ENCODE measurements around the gene ENDOD1.
A peak's percentile ranks its signal among the peaks of the same experiment; 100 is the strongest.

The ENDOD1 gene

DNA sequence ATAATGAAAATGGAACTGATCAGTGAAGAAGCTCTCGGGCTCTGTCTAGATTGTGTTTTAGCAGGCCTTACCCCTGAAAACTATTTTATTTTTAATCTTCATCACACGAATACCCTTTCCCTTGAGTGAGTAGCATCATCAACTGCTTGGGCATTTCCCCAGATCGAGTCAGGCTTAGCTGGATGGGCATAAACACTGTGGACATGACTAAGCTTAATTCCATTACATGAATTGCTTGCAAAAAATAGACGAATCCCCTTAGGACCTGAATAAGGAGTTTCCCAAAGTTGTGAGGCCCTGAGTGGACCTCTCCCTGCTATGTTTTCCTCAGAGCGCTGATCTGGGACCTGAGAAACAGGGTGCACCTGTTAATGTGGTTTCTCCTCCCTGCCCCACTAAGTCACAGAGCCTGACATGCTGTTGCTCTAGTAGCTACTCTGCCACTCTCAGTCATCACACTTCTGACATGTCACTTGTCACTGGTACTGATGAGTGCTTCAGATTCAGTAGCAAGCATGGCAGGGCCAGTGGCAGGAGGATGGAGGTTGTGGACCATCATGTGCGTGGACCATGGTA is 53.5 kb downstream of the ENDOD1 start:
- no peak for DNase-seq (ENCODE audit: low spot score)

DNA sequence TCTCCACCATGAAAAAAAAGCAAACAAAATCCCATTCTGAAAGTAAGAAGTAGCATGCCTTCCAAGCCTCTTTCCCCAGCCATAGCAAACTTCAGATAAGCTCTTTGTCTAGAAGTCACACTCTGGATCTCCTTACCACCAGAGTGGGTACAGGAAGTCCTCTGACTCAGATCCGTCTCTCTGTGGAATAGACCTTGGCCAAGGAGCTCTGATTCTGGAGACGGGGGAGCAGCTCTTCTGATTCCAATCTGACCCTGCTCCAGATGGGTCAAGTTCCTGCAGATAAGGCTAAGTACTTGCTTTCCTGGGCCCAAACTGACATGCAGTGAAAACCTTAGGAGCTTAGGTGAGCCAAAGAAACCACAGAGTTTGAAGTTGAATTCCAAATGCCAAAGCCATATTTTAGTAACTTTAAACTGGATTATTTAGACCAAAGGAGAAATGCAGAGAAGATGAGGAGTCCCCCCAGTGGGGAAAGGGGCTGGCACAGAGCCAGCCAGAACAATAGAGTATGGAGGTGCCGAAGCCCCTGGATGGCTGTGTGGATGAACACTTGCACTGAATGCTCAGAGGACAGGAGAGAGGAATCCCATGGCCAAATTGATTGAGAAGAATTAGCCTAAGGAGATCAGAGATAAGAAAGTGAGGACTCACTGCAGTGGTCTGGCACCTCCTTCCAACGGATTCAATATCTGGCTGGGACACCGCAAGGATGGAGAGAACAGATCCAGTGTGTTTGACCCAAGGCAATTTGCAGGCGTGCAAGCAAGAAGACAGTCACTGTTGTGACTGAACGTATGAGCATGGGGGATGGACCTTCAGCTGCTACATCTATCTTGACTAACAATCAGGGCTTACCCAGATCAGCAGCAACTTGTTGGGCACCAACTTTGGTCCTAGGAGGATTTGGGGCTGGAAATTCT is 54.9 kb downstream of the ENDOD1 start:
- DNase-seq (ENCODE audit: low spot score): no peak

GRCh38 chr11:95145430-95146060 is 55.9 kb downstream of the ENDOD1 start:
- DNase-seq (ENCODE audit: low spot score): no peak

DNA sequence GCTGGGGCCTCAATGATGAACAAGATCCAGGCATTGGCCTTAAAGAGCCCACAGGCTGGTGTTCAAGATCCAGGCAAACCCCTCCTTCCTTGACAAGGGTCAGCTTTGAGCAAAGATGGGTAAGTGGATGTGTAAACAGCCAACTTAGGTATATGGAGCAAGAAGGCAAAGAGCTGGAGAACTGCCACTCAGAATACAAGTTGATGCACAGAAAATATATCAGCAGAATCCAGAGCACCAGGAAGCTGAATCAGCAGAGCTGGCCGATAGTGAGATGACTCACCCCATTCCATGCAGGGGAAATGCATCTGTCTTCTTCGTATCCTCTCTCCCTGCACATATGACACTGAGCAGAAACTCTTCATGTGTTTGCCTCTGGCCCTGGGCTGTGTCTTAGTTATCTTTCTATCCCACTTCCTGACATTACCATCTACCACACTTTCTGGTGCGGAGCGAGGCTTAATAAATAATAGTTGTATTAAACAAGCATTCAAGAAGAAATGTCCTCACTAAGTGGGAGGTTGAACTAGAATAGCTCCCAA is 57.8 kb downstream of the ENDOD1 start:
- DNase-seq (ENCODE audit: low spot score): peak; percentile 58

DNA sequence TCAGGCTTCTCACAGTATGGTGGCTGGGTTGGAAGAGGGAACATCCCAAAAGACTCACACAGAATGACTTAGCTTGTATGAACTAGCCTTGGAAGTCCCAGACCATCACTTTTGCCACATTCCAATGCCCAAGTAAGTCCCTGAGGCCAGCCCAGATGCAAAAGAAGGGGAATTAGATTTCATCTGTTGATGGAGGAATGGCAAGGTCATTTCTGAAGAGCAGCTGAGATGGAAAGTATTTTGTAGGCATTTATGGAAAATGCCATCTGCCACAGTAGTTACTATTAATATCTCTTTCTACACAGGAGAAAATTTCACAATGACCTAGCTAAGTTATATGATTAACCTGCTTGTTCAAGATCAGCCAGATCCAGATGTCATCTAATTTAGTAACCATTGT is 58.8 kb downstream of the ENDOD1 start:
- no peak for DNase-seq (ENCODE audit: low spot score)

DNA sequence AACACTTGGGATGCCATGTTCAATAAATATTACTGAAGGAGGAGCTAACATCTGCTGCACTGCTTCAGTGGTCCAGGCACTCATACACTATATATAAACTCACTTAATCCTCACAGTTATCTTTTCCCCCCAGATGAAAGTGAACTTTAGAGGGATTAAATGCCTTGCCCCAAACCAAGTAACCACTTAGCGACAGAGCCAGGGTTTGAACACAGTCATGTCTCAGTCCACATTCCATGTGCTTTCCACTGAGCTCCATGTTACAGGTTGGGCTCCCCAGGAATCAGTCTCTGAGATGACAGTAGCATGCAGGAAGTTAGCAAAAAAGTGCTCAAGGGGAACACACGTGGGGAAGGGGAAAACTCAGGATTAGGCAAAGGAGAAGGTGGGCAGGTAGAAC is 59.3 kb downstream of the ENDOD1 start:
- DNase-seq (ENCODE audit: low spot score): no peak

DNA sequence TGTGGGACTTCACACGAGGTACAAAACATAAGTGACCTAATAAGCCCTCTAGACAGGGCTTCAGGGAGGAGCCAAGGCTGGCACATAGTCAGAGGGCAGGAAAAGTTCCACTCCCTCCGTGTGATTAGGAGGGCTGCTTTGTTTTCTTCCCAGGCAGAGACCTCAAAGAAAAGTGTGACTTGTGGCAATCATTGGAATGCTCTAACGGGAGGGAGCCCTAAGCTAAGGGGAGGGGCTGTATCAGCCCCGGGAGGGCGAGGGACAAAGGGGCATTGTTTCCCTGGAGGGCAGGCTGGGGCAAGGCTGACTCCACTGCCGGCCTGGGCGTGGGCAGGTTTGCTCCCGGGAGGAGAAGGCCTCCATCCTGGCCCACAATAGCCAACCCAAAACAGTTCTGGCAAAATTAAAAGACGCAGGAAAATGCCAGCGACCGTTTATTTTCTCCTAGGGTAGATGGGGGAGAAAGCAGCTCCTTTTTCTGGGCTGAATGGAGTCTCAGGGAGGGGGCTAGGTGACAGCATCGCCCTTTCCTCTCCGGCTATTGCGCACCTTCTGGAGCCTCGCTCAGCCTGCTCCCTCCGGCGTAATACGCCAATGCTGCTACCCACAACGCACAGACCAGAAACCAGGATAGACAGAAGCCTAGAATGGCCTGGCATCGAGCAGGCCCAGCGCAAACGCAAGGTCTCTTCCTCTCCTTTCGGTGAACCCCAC is 60.2 kb downstream of the ENDOD1 start:
- DNase-seq (ENCODE audit: low spot score): peak; percentile 92

- peak; percentile 96 for DNase-seq (ENCODE audit: low spot score)
Measured at GRCh38 chr11:95150956-95151684, 61.5 kb downstream of the ENDOD1 start.

GRCh38 chr11:95152876-95153856 is 63.5 kb downstream of the ENDOD1 start:
- no peak for DNase-seq (ENCODE audit: low spot score)

GRCh38 chr11:95153857-95154246 is 64.2 kb downstream of the ENDOD1 start:
- no peak for DNase-seq (ENCODE audit: low spot score)

- DNase-seq (ENCODE audit: low spot score): no peak
Measured at GRCh38 chr11:95154514-95154913, 64.9 kb downstream of the ENDOD1 start.

- DNase-seq (ENCODE audit: low spot score): no peak
Measured at GRCh38 chr11:95155385-95155784, 65.7 kb downstream of the ENDOD1 start.

GRCh38 chr11:95156133-95156721 is 66.6 kb downstream of the ENDOD1 start:
- no peak for DNase-seq (ENCODE audit: low spot score)

DNA sequence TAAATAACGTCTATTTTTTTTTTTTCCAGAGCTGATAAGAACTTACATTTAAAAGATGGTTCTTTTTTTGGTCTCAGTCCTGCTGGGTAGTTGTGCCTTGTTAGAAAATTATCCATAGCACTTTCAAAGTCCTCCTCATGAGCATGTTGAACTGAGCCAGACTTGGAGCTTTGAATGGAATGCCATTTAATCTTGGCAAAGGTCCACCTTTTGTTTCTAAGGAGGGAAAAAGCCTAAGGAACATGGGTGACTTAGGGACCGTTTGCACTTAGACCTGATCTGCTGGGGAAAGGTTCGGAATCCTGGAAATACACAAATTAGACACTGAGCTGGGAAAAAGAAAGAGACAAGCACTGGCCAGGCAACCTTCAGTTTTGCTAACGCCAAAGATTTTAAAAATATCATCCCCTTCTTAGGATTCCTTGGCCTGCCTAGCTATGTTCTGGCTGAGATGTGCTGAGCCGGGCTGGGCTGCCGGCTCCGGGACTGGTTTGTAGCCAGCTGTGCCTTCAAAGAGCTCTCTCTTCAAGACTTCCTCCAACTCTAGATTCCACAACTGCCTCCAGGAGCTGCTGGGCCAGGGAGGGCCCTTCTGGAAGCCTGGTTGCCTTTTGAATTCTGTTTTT is 67.4 kb downstream of the ENDOD1 start:
- no peak for DNase-seq (ENCODE audit: low spot score)

- no peak for DNase-seq (ENCODE audit: low spot score)
Measured at GRCh38 chr11:95157824-95158223, 68.2 kb downstream of the ENDOD1 start.

- DNase-seq (ENCODE audit: low spot score): no peak
Measured at GRCh38 chr11:95161248-95161647, 71.6 kb downstream of the ENDOD1 start.

- DNase-seq (ENCODE audit: low spot score): no peak
Measured at GRCh38 chr11:95163106-95163505, 73.5 kb downstream of the ENDOD1 start.

DNA sequence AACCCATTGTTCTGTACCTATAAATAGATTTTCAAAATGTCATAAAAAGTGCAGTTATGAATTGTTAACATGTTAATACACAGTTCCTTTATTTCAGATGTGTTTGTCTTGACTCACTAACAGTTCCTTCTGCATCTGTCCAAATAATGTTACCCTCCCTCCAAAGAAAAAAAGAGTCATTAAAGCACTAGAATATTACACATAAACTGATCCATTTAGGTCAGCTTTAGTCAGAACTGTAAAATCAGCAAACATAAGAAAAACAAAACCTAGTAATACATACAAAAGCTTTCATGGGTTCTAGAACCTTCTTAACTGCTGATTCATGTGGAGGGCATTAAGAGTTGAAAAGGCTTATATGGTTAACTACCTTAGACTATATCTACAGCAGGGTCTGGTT is 76.0 kb downstream of the ENDOD1 start:
- DNase-seq (ENCODE audit: low spot score): no peak

DNA sequence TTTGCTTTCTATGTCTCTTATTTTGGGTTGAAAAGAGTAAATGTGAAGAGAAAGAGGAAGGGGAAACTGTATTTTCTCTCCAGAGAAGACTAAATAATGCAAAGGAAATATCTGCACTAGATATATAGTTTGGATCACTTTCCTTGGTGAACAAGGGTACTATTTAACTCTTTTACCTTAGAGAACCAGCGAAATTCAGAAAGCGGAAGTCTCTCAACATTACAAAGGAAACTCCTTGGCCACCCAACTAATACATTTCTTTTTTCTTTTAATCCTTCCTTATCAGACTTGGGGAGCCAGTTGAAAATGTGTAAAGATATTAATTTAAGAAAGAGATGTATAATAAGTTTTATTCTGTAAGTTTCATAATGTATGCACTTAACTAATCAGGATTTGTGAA is 77.1 kb downstream of the ENDOD1 start:
- no peak for DNase-seq (ENCODE audit: low spot score)

Measured in globus pallidus (tissue), 1 donor.